Right cardiac atrium (tissue), 5 donors: ENCODE data around the gene CCDC12. TPM values are rescaled to one million over a fixed set of nuclear protein-coding genes. Genes with fewer than 3 reads are reported as not detected.

Source experiments
- ATAC-seq, 2 donors: fragments of 200-7000 bp; cut with Tn5 transposase; one replicate each; pipeline versions ENCODE4 v1.8.0 to v1.9.1; 2020; ENCODE audit warnings: moderate library complexity in 2 of 2, mild to moderate bottlenecking in 1 of 2
- DNase-seq, 3 donors: peaks; one replicate each; pipeline ENCODE4 v3.0.0-alpha.2; 2020
- H3K27ac ChIP-seq: one replicate; pipeline ENCODE4 v1.5.1; 2013; ENCODE audit warnings: mild to moderate bottlenecking, low read length, control low read depth, moderate library complexity
- H3K27me3 ChIP-seq: one replicate; pipeline ENCODE4 v1.6.1; 2013; ENCODE audit not compliant: control insufficient read depth, insufficient read depth
- H3K4me1 ChIP-seq: one replicate; pipeline ENCODE4 v1.6.1; 2013; ENCODE audit warnings: low read length; ENCODE audit not compliant: control insufficient read depth, insufficient read depth
- H3K4me3 ChIP-seq: one replicate; pipeline ENCODE4 v1.5.1; 2013; ENCODE audit warnings: low read length, control low read depth
- H3K9me3 ChIP-seq: one replicate; pipeline ENCODE4 v1.6.1; 2013; ENCODE audit warnings: low read length; ENCODE audit not compliant: control insufficient read depth
- WGBS: extraction: QIAGEN DNeasy Blood & Tissue Kit; methylation state at CpG from one replicate; pipeline ENCODE4 v1.1.7; 2013; 5-methylcytosine and 5-hydroxymethylcytosine counted together
- intact Hi-C, 4 donors: fragments of 100-400 bp; cut with DNase I; formaldehyde crosslinking; loops; one replicate each; pipeline versions ENCODE4 v1.11.0 to v1.14.0; 2022 to 2023
- polyA plus RNA-seq: library from polyadenylated mRNA; stranded (reverse); fragments of 200-250 nt; gene quantifications from one replicate; pipeline ENCODE4 v1.2.3, GENCODE V29; 2013
- total RNA-seq, 4 donors: library from RNA; stranded (reverse); fragmentation: NEBNext Ultra II Directional; extraction: Animal tissue kit (Norgen Biotek cat#: 25700); gene quantifications; one replicate each; pipeline ENCODE4 v1.2.1, GENCODE V29; 2021
- donor health status: healthy with polysubstance abuse.
- donor health status: DM: no; HTN: yes; CAD: no.
- donor health status: DM: no; HTN: no; CAD: no.
- donor health status: DM: no; HTN: yes; CAD: no; lungs with severe emphysema.
- donor health status: DM: yes; HTN: yes; CAD: no.

Gene CCDC12
- total and polyA plus RNA-seq, 5 donors = 31.2 to 58.0 (median 36.1) TPM

DNA sequence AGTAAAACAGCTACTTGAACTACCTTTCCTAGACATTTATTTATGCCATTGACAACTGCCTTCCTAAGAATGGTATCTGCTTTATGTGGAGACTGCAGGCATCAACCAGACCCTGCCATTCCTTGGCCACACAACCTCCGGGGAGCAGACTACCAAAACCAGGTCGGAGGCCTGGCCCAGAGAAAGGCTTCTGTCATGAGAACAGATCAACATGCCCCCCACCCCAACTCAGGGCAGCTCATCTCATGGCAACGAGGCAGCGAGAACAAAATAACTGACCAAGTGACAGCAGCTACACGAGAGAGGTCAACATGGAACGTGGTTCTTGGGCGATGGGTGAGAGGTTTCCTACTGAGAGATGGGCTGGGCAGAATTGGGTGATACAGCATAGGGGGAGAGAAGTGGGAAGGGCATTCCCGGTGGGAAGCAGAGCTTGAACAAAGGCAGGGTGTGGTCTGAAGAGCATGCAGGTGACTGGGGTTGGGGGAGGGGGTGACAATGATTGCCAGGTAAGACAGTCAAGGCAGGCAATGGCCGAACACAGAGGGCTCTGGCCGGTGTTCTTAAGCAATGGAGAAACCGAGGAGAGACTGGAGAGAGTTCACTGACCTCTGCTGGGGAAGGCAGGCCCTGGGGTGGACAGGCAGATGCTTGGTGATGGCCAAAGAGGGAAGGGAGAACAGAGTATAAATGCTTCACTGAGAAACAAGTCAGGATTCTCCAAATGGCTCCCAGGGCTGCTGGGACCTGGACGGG lies 33.9 kb downstream of the CCDC12 start:
- Histone ChIP-seq H3K27me3 (no peaks in the 10 kb centered on the region), H3K4me1 (peaks cover 50% of the 10 kb centered on the region), H3K4me3 (no peak overlapping the region), H3K9me3 (no peaks in the 10 kb centered on the region), H3K27ac (peak overlapping the region; percentile 81)
- DNase-seq = peak in 1 of 3 donors; percentile 33
- intact Hi-C loops = no loop called here
- ATAC-seq = no peak
- WGBS = 84% methylated on average over 12 of the region's 12 CpGs

DNA sequence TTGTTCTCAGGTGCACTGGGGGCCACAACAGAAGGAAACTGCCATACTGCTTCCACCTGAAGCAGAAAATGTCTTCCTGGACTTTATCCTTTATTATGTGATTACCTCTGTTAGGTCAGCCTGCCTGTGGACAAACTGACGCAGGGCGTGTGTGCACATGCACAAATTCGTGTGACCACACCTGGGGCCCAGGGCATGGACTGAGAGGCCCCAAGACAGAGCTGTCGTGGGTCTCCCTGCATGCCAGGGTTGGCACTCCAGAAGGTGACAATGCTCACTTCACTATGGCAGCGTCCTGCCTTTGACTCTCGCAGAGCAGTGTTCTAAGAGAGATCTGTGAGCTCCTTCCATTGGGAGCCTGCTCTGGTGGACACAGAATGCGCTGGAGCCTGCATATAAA lies 34.5 kb downstream of the CCDC12 start:
- H3K9me3 ChIP-seq = no peaks in the 10 kb centered on the region

DNA sequence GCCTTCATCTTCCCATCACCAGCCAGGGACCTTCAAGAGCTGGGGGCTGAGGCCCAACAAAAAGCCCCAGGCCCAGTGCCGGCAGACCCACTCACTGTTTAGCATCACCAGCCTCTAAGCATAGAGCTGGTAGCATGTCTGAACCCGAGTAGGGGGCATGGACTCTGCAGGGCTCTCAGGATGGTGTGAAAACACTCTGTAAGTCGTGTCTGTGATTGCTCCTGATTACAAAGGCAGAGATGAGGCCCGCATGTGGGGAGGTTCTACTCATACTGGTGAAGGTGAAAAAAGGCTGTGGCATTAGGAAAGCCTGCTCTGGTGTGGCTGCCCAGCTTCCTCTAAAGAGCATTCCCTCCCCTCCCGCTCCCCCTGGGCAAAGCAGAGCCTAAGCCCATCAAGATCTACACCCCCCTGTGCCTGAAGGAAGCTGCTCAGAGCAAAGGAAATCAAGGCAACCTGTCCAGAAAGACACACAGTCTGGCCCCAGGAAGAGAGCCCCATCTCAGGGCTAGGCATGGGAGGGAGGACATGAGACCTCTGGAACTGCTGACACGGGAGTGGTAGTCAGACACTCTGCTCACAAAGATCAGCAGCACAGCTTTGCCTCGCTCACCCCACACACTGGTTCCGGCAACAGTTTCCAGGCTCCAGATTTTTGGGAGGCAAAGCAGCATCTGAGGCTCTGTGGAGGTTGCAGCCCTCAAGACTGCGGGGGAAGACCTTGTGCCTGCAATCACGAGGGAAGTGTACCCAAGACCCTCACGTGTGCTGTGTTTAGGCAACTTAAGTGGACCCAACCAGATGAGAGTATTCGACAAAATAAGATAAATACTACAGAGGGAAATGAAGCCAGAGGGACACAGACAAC lies 36.7 kb downstream of the CCDC12 start:
- H3K9me3 ChIP-seq = no peaks in the 10 kb centered on the region
- peak overlapping the region; percentile 83 for H3K27ac ChIP-seq
- H3K4me1 ChIP-seq = peaks cover 45% of the 10 kb centered on the region
- intact Hi-C loops = loop anchor here in 2 of 4 donors (5.0 kb wide), 1 partner anchor 37 kb away; the partner anchor contains the start of genes CCDC12 (in 2 of the 2) and NBEAL2 (in 2 of the 2)
- H3K27me3 ChIP-seq = no peaks in the 10 kb centered on the region
- ATAC-seq = no peak
- H3K4me3 ChIP-seq = no peak overlapping the region
- no peak for DNase-seq
- 65% methylated on average over 12 of the region's 12 CpGs for WGBS

More for the DNA sequence above, 34.5 kb downstream of the CCDC12 start:
- intact Hi-C loops = no loop called here
- ATAC-seq (no peak), DNase-seq (no peak)
- Histone ChIP-seq H3K4me3 (no peak overlapping the region), H3K27ac (no peak overlapping the region), H3K4me1 (peaks cover 44% of the 10 kb centered on the region), H3K27me3 (no peaks in the 10 kb centered on the region)
- WGBS = 88% methylated on average over 7 of the region's 7 CpGs

DNA sequence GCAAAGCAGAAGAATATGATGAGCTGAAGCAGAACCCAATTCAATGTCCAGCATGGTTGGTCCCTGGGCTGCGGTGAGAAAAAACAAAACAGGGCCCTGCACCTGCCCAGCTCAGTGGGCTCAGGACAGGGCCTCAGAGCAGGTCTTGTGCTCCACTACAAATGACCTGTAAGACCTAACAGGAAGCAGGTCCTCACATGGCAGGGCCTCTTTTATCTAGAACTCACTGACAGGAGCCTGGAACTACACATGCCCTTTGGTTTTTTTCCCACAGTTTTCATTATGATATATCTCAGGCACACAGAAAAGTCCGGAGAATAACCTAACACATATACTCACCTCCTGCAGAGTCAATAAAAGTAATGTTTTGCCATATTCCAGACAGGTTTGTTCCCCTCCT lies 38.4 kb downstream of the CCDC12 start:
- H3K27ac ChIP-seq = peak overlapping the region; percentile 72
- intact Hi-C loops = loop anchor here in 2 of 4 donors (5.0 kb wide), 1 partner anchor 39 kb away; the partner anchor contains the start of genes CCDC12 (in 2 of the 2) and NBEAL2 (in 2 of the 2)
- H3K27me3 ChIP-seq = no peaks in the 10 kb centered on the region
- no peak overlapping the region for H3K4me3 ChIP-seq
- H3K4me1 ChIP-seq = peaks cover 43% of the 10 kb centered on the region
- no peak for DNase-seq
- no peak for ATAC-seq
- WGBS = 85% methylated on average over 2 of the region's 2 CpGs
- no peaks in the 10 kb centered on the region for H3K9me3 ChIP-seq

DNA sequence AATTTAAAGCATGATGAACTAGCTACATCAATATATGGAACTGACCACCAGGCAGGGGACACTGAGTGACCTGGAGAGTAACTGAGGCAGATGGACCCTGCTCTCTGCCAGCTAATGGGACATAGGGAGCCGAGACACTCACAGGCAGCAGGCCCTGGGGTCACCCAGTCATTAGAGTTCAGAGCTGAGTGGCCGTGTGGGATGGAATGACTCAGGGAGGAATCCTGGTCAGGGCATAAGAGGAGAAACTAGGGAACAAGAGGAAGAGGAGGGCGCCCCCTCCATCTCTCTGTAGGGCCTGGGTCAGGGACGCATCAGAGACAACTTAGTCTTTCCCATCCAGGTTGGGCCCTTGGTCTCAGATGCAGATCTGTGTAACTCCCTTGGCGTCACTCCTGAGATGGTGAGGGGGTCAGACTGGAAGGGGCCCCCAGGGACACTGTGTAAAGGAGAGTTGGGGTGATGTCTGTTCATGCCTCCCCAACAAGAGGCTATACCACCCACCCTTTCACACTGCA lies 39.8 kb downstream of the CCDC12 start:
- H3K9me3 ChIP-seq = no peaks in the 10 kb centered on the region
- H3K4me1 ChIP-seq = peaks cover 49% of the 10 kb centered on the region
- no peaks in the 10 kb centered on the region for H3K27me3 ChIP-seq
- no peak for DNase-seq
- WGBS = 81% methylated on average over 5 of the region's 5 CpGs
- intact Hi-C loops = loop anchor here in 2 of 4 donors (5.0 kb wide), 1 partner anchor 41 kb away; the partner anchor contains the start of genes CCDC12 (in 2 of the 2) and NBEAL2 (in 2 of the 2)
- ATAC-seq = no peak
- H3K27ac ChIP-seq = peak overlapping the region; percentile 50
- no peak overlapping the region for H3K4me3 ChIP-seq

DNA sequence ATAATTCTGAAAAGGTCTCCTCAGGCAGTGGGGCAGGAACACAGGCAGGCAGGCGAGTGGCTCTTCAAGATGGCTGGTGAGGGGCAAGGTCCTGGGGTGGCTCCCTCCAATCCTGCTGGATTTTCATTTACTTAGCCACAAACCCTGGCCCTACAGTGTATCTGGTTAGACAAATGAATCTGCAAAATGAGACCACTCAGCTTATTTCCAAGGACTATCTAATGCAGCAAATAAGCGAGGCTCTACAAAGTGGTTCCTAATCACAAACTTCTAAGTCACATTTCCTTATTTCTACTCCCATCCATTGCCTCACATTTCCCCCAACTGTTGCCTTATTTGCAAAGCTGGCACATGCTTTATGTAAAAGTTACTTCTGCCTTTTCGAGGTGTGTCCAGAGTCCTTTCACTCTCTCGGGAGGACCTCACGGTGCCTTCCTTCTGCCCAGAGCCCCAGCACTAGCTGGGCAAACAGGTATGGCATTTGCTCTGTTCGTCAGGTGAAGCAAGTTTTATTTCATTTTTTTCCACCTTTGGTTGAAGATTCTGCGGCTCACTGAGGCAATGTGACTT lies 40.5 kb downstream of the CCDC12 start:
- H3K4me1 ChIP-seq = peaks cover 57% of the 10 kb centered on the region
- no peaks in the 10 kb centered on the region for H3K9me3 ChIP-seq
- intact Hi-C loops = loop anchor here in 2 of 4 donors (5.0 kb wide), 1 partner anchor 41 kb away; the partner anchor contains the start of genes CCDC12 (in 2 of the 2) and NBEAL2 (in 2 of the 2)
- ATAC-seq (no peak), DNase-seq (peak in 1 of 3 donors; percentile 28)
- no peaks in the 10 kb centered on the region for H3K27me3 ChIP-seq
- WGBS = 73% methylated on average over 7 of the region's 7 CpGs
- peak overlapping the region; percentile 90 for H3K27ac ChIP-seq
- H3K4me3 ChIP-seq = no peak overlapping the region

DNA sequence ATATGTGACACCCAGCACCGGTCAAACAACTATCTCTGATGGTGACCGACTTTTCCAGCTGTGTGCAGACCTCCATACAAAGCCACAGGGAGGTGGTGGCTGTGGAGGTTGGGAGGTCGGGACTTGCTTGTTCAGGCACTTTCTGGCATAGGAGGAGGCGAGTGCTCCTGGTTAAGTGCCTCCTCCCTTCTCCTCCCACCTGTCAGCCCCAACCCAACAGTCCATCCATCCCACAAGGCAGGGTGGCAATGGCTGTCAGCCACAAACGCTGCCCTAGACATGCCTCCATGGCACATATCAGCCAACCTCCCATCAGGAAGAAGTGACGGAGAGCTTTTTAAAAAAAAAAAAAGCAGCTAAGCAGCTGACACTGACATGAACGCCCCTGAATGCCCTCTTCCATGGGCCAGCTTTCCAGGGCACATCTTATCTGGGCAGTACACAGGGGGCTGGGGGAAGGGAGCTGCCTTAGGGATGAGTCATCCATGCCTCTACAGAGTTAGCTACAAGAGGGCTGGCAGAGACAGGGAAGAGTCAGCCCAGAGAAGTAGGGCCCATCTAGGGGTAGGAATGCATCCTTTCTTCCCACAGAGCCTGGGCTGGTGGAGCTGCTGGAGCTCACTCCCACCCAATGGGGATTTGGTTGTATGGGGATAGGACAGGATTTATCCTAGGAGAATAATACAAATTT lies 41.2 kb downstream of the CCDC12 start:
- H3K4me3 ChIP-seq = no peak overlapping the region
- H3K9me3 ChIP-seq = no peaks in the 10 kb centered on the region
- peaks cover 58% of the 10 kb centered on the region for H3K4me1 ChIP-seq
- H3K27ac ChIP-seq = peak overlapping the region; percentile 88
- DNase-seq = peak; percentile 87 to 93 (median 91)
- WGBS = 39% methylated on average over 7 of the region's 7 CpGs
- ATAC-seq = peak; percentile 92 to 93
- no peaks in the 10 kb centered on the region for H3K27me3 ChIP-seq
- intact Hi-C loops = loop anchor here in 2 of 4 donors (5.0 kb wide), 1 partner anchor 42 kb away; the partner anchor contains the start of genes CCDC12 (in 2 of the 2) and NBEAL2 (in 2 of the 2)

DNA sequence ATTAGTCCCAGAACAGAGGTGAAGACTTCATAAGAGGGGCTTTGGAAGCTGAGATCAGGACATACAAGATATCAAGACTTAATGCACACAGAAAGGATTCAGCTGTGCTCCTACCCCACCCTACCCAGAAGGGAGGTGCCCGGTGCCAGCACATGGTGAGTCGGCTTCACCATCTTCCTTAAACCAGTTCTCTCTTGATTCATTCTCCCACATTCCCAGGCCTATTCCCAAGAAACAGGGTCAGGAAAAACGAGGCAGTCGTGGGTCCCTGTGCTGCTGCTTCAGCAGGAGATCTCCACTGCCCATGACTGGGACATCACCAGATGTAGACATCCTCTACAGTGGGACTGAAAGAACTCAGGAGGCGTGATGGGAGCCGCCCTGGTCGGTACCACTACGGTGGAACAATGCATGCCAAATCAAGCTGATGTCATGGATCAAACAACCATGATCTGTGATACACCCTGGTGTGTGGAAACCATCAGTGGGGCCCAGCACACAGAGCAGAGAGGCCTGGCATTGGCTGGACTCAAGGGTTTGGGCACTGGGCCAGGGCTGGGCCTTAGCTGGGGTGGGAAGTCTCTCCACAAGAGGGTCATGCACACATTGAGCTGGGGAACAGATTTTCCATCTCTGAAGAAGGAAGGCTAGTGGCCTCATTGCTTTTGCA lies 41.9 kb downstream of the CCDC12 start:
- peak overlapping the region; percentile 88 for H3K27ac ChIP-seq
- H3K27me3 ChIP-seq = no peaks in the 10 kb centered on the region
- WGBS = 57% methylated on average over 8 of the region's 8 CpGs
- no peaks in the 10 kb centered on the region for H3K9me3 ChIP-seq
- intact Hi-C loops = loop anchor here in 2 of 4 donors (5.0 kb wide), 1 partner anchor 43 kb away; the partner anchor contains the start of genes CCDC12 (in 2 of the 2) and NBEAL2 (in 2 of the 2)
- peak; percentile 42 to 47 for ATAC-seq
- DNase-seq = peak; percentile 68 to 85 (median 84)
- H3K4me1 ChIP-seq = peaks cover 60% of the 10 kb centered on the region
- H3K4me3 ChIP-seq = no peak overlapping the region

DNA sequence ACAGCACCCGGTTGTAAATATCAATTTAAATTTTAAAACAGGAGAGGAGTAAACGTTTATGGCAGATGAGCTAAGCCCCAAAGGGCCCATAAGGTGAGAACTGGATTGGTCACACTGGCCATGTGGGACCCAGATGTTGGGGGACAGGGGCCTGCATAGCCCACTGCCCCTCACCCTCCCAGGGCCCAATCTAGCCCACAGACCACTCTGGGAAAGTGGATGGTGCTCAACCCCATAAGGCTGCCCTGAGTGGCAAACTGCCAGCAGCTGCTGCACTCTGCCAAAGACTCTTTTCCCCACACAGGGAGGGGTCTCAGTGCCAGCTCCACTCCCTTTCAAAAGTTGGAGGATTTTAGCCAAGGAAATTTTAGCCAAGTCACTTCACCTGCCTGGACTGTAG lies 42.5 kb downstream of the CCDC12 start:
- Histone ChIP-seq H3K27me3 (no peaks in the 10 kb centered on the region), H3K9me3 (no peaks in the 10 kb centered on the region), H3K4me3 (no peak overlapping the region), H3K4me1 (peaks cover 60% of the 10 kb centered on the region), H3K27ac (peak overlapping the region; percentile 88)
- intact Hi-C loops = no loop called here
- 48% methylated on average over 2 of the region's 2 CpGs for WGBS
- DNase-seq = peak in 1 of 3 donors; percentile 71
- no peak for ATAC-seq
